HCT116 (cell line): ENCODE measurements around the gene COL15A1. TPM values are rescaled to one million over a fixed set of nuclear protein-coding genes. Genes with fewer than 3 reads are reported as not detected.

ENCODE experiments used
- ATAC-seq: fragments of 200-7000 bp; cut with Tn5 transposase; 2 replicates; pipeline ENCODE4 v1.9.1; 2020; ENCODE audit warnings: mild to moderate bottlenecking, moderate library complexity
- BruUV-seq: library from RNA; stranded (reverse); fragments of 400-500 nt; replicated peaks from 2 replicates; lab custom pipeline; 2021; lab: Mats Ljungman, UMichigan
- CTCF ChIA-PET: fragments of 300-600 bp; sonication (Branson Sonifier 250); formaldehyde crosslinking; loops from one replicate; lab custom pipeline; 2021; ENCODE audit warnings: antibody characterized with exemption; lab: Charles Lee
- POLR2A ChIA-PET: fragments of 300-600, 350-600 bp; sonication (Branson Sonifier 250); formaldehyde crosslinking; loops from one replicate; lab custom pipeline; 2021; ENCODE audit warnings: antibody characterized with exemption; lab: Charles Lee
- RAD21 ChIA-PET, 2 experiments: fragments of 300-600 bp; sonication (Branson Sonifier 250); formaldehyde crosslinking; loops; one replicate each; lab custom pipeline; 2023; ENCODE audit warnings: low total read pairs in 2 of 2; ENCODE audit not compliant: uncharacterized antibody in 2 of 2, unreplicated experiment in 2 of 2, low non-redundant PET in 1 of 2; lab: Charles Lee
- DNase-seq: peaks from one replicate; pipeline ENCODE4 v3.0.0-alpha.2; 2010; ENCODE audit warnings: low read depth, low spot score
- H2AFZ ChIP-seq: fragments of 200-600 bp; shearing (Covaris generic), sonication (generic); 2 replicates; pipeline ENCODE4 v1.6.1; 2017; ENCODE audit warnings: low read depth, mixed run types, mixed read lengths, antibody characterized with exemption, low read length; ENCODE audit not compliant: poor library complexity, severe bottlenecking
- H3K27ac ChIP-seq: 2 replicates; pipeline ENCODE4 v1.5.1; 2012; ENCODE audit warnings: low read depth, low read length
- H3K27me3 ChIP-seq: fragments of 200-600 bp; sonication (generic); 2 replicates; pipeline ENCODE4 v1.6.1; 2016; ENCODE audit warnings: mixed run types, low read length, mixed read lengths; ENCODE audit not compliant: insufficient read depth
- H3K36me3 ChIP-seq, 2 experiments: fragments of 200-500 bp in 1 of 2; fragments of 200-600 bp in 1 of 2; sonication (Bioruptor generic) in 1 of 2; sonication (generic) in 1 of 2; 2 replicates each; pipeline versions ENCODE4 v1.5.1 to v1.6.1; 2014 to 2016; ENCODE audit warnings: low read length in 2 of 2, inconsistent platforms in 1 of 2, mixed read lengths in 1 of 2, mixed run types in 1 of 2; ENCODE audit not compliant: insufficient read depth in 2 of 2, control insufficient read depth in 1 of 2
- H3K4me1 ChIP-seq, 2 experiments: fragments of 200-600 bp in 1 of 2; sonication (generic) in 1 of 2; 2 replicates each; pipeline versions ENCODE4 v1.5.1 to v1.6.1; 2012 to 2017; ENCODE audit warnings: low read length in 2 of 2, inconsistent platforms in 1 of 2, mild to moderate bottlenecking in 1 of 2, mixed read lengths in 1 of 2, mixed run types in 1 of 2, moderate library complexity in 1 of 2; ENCODE audit not compliant: insufficient read depth in 2 of 2, control insufficient read depth in 1 of 2
- H3K4me2 ChIP-seq: fragments of 200-600 bp; sonication (generic); 2 replicates; pipeline ENCODE4 v1.6.1; 2017; ENCODE audit warnings: mixed run types, low read length, mixed read lengths
- H3K4me3 ChIP-seq, 2 experiments: fragments of 200-600 bp in 1 of 2; sonication (generic) in 1 of 2; replicated peaks in 1 of 2; 2 replicates each; pipeline ENCODE4 v1.5.1; 2011 to 2016; ENCODE audit warnings: low read length in 2 of 2, control low read depth in 1 of 2, low read depth in 1 of 2, mild to moderate bottlenecking in 1 of 2, mixed read lengths in 1 of 2, mixed run types in 1 of 2
- H3K79me2 ChIP-seq: fragments of 200-600 bp; sonication (generic); 2 replicates; pipeline ENCODE4 v1.6.1; 2017; ENCODE audit warnings: mild to moderate bottlenecking, mixed run types, low read length, moderate library complexity, mixed read lengths; ENCODE audit not compliant: insufficient read depth
- H3K9ac ChIP-seq: fragments of 200-600 bp; sonication (generic); 2 replicates; pipeline ENCODE4 v1.6.1; 2016; ENCODE audit warnings: low read length, mixed read lengths
- H3K9me2 ChIP-seq: fragments of 200-600 bp; sonication (generic), shearing (Covaris generic); 2 replicates; pipeline ENCODE4 v1.6.1; 2017; ENCODE audit warnings: mixed run types, mild to moderate bottlenecking, moderate library complexity; ENCODE audit not compliant: insufficient read depth
- H3K9me3 ChIP-seq, 2 experiments: fragments of 200-500 bp in 1 of 2; fragments of 200-600 bp in 1 of 2; sonication (Bioruptor generic) in 1 of 2; sonication (generic) in 1 of 2; 2 replicates each; pipeline ENCODE4 v1.6.1; 2014 to 2017; ENCODE audit warnings: low read length in 2 of 2, mixed read lengths in 2 of 2, inconsistent platforms in 1 of 2, low read depth in 1 of 2, mild to moderate bottlenecking in 1 of 2, mixed run types in 1 of 2, moderate library complexity in 1 of 2; ENCODE audit not compliant: control insufficient read depth in 1 of 2, insufficient read depth in 1 of 2
- H4K20me1 ChIP-seq: fragments of 200-600 bp; sonication (generic), shearing (Covaris generic); 2 replicates; pipeline ENCODE4 v1.6.1; 2017; ENCODE audit warnings: mixed run types, mild to moderate bottlenecking, moderate library complexity; ENCODE audit not compliant: insufficient read depth
- CBX3 ChIP-seq: IDR thresholded peaks from 2 replicates; pipeline ENCODE4 v1.6.1; 2012; ENCODE audit warnings: low read depth
- EGR1 ChIP-seq: IDR thresholded peaks from 2 replicates; pipeline ENCODE4 v1.6.1; 2012; ENCODE audit warnings: low read depth
- ELF1 ChIP-seq: IDR thresholded peaks from 2 replicates; pipeline ENCODE4 v1.6.1; 2012; ENCODE audit warnings: low read depth, borderline replicate concordance
- EZH2phosphoT487 ChIP-seq: fragments of 200-600 bp; IDR thresholded peaks from 2 replicates; pipeline ENCODE4 v1.6.1; 2018; ENCODE audit warnings: antibody characterized with exemption, borderline replicate concordance
- POLR2A ChIP-seq: IDR thresholded peaks from 2 replicates; pipeline ENCODE4 v1.7.0; 2011; ENCODE audit warnings: borderline replicate concordance; ENCODE audit not compliant: insufficient read depth, insufficient read length; ENCODE audit errors: extremely low read depth
- POLR2AphosphoS5 ChIP-seq: IDR thresholded peaks from 2 replicates; pipeline ENCODE4 v1.6.1; 2011; ENCODE audit warnings: mild to moderate bottlenecking, low read depth, low read length, moderate library complexity
- RAD21 ChIP-seq: IDR thresholded peaks from 2 replicates; pipeline ENCODE4 v1.6.1; 2012; ENCODE audit warnings: low read depth, mild to moderate bottlenecking
- TCF7L2 ChIP-seq: IDR thresholded peaks from 2 replicates; pipeline ENCODE4 v1.7.0; 2011; ENCODE audit warnings: borderline replicate concordance, inconsistent platforms; ENCODE audit not compliant: insufficient read depth, insufficient read length; ENCODE audit errors: extremely low read depth
- YY1 ChIP-seq: IDR thresholded peaks from 2 replicates; pipeline ENCODE4 v1.6.1; 2011; ENCODE audit warnings: low read length, low read depth, moderate library complexity, mild to moderate bottlenecking; ENCODE audit not compliant: insufficient replicate concordance; ENCODE audit errors: extremely low read depth
- ZNF274 ChIP-seq: fragments of 200-500 bp; sonication (Bioruptor generic); IDR thresholded peaks from 2 replicates; pipeline ENCODE4 v1.6.1; 2014; ENCODE audit warnings: mild to moderate bottlenecking, low read depth, low read length, inconsistent platforms
- intact Hi-C: fragments of 100-400 bp; cut with micrococcal nuclease; formaldehyde crosslinking; loops from 2 replicates; pipeline ENCODE4 v1.10.0; 2022
- total RNA-seq: library from RNA; stranded (reverse); gene quantifications from one replicate; pipeline ENCODE4 v1.2.1, GENCODE V29; 2021; ENCODE audit not compliant: unreplicated experiment
- TF ChIP-seq, protein P1 (sequence below), 3 experiments: fragments of 200-600 bp in 1 of 3; sonication (generic) in 1 of 3; IDR thresholded peaks in 2 of 3; conservative IDR thresholded peaks in 1 of 3; 2 replicates each; pipeline ENCODE4 v1.5.1; 2012 to 2017; ENCODE audit warnings: low read depth in 2 of 3, low read length in 2 of 3, antibody characterized with exemption in 1 of 3, borderline replicate concordance in 1 of 3, control low read depth in 1 of 3, mild to moderate bottlenecking in 1 of 3, mixed read lengths in 1 of 3, mixed run types in 1 of 3, moderate library complexity in 1 of 3; ENCODE audit not compliant: insufficient read depth in 1 of 3
- TF ChIP-seq, protein P2 (sequence below): IDR thresholded peaks from 2 replicates; pipeline ENCODE4 v1.6.1; 2011; ENCODE audit warnings: mild to moderate bottlenecking, low read length, moderate library complexity; ENCODE audit not compliant: insufficient replicate concordance; ENCODE audit errors: extremely low read depth

COL15A1 gene
- total RNA-seq, 1 experiment from 2014 or later = 0.15 TPM

DNA sequence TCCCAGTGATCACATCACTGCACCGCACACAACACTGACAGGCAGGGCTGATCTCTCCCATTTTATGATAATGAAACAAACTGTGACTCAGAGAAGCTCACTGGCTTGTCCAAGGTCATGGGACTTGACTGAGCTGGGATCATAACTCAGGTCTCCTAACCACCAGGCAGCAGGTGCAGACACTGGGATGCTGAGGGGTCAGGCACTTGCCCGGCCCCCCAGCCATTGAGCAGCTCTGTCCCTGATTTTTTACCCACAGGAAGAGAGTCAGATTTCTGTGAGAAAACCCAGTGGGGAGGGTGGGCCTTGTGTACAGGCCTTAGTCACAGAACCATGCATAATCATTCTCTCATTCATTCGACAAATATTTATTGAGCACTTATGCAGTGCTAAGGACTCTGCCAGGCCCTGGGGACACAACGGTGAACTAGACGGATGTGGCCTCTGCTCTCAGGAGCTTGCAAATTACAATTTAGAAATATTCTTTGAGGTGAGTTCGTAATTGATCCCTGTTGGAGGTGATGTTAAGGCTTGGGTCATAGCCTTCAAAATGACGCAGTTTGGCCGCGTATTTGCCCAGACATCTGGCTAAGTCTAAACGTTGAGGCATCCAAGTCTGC, 106.7 kb downstream of the COL15A1 start:
- ATAC-seq (no peak), DNase-seq (no peak)
- H3K4me2 ChIP-seq = no peak overlapping the region
- ChIA-PET POLR2A (no interaction called here), CTCF (no interaction called here), RAD21 (no interaction called here)
- no peaks in the 10 kb centered on the region for H4K20me1 ChIP-seq
- no peak overlapping the region for H3K27ac ChIP-seq
- no TSS peak for BruUV-seq
- TF ChIP-seq RAD21 (no peak), EZH2phosphoT487 (no peak), POLR2A (no peak), CBX3 (no peak), ZNF274 (no peak), POLR2AphosphoS5 (no peak), TCF7L2 (no peak), ELF1 (no peak), EGR1 (no peak), YY1 (no peak)
- TF ChIP-seq, protein P1, sequence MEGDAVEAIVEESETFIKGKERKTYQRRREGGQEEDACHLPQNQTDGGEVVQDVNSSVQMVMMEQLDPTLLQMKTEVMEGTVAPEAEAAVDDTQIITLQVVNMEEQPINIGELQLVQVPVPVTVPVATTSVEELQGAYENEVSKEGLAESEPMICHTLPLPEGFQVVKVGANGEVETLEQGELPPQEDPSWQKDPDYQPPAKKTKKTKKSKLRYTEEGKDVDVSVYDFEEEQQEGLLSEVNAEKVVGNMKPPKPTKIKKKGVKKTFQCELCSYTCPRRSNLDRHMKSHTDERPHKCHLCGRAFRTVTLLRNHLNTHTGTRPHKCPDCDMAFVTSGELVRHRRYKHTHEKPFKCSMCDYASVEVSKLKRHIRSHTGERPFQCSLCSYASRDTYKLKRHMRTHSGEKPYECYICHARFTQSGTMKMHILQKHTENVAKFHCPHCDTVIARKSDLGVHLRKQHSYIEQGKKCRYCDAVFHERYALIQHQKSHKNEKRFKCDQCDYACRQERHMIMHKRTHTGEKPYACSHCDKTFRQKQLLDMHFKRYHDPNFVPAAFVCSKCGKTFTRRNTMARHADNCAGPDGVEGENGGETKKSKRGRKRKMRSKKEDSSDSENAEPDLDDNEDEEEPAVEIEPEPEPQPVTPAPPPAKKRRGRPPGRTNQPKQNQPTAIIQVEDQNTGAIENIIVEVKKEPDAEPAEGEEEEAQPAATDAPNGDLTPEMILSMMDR (IDR thresholded peaks at IDR 0.05 in 2 of 3, conservative IDR thresholded peaks at IDR 0.05 in 1 of 3; ENCODE audit: borderline replicate concordance in 1 of 3, insufficient read depth in 1 of 3, low read depth in 2 of 3, low read length in 2 of 3) = no peak
- TF ChIP-seq, protein P2, sequence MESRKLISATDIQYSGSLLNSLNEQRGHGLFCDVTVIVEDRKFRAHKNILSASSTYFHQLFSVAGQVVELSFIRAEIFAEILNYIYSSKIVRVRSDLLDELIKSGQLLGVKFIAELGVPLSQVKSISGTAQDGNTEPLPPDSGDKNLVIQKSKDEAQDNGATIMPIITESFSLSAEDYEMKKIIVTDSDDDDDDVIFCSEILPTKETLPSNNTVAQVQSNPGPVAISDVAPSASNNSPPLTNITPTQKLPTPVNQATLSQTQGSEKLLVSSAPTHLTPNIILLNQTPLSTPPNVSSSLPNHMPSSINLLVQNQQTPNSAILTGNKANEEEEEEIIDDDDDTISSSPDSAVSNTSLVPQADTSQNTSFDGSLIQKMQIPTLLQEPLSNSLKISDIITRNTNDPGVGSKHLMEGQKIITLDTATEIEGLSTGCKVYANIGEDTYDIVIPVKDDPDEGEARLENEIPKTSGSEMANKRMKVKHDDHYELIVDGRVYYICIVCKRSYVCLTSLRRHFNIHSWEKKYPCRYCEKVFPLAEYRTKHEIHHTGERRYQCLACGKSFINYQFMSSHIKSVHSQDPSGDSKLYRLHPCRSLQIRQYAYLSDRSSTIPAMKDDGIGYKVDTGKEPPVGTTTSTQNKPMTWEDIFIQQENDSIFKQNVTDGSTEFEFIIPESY = no peak
- intact Hi-C loops = no loop called here
- no peak overlapping the region for H2AFZ ChIP-seq
- no peaks in the 10 kb centered on the region for H3K9me2 ChIP-seq
- no peaks in the 10 kb centered on the region for H3K27me3 ChIP-seq
- no peaks in the 10 kb centered on the region for H3K36me3 ChIP-seq
- H3K79me2 ChIP-seq = no peaks in the 10 kb centered on the region
- no peak overlapping the region for H3K9ac ChIP-seq
- H3K4me3 ChIP-seq = no peak overlapping the region
- 0 out of 4 replicates have a peak, but pooled peaks cover 0 to 5% of the 10 kb centered on the region in 2 experiments for H3K4me1 ChIP-seq
- no peaks in the 10 kb centered on the region for H3K9me3 ChIP-seq
